ENCODE data around the gene KIF2A.
A peak's percentile ranks its signal among the peaks of the same experiment; 100 is the strongest.

Gene KIF2A

DNA sequence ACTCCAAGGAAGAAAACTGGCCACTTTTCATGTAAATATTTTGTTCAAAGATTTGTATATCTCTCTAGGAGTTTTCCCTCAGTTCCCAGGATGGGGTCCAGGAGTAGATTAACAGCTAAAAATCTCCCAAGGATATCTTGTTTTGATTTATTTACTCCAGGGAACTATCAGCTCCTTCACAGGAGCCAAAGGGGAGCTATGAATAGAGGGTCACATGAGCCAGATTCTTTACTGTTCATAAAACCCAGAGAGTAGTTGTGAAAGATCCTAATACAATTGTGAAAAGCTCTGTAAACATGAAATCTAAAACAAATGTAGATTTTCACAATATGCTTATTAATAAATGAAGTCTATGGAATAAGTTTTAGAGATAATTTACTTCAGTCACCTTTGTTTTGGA is 80.8 kb downstream of the KIF2A start:
- no peak for FAIRE-seq

- no peak for FAIRE-seq
Observed at GRCh38 chr5:62395210-62395950, 89.4 kb downstream of the KIF2A start.

- FAIRE-seq = peak; percentile 97
Observed at GRCh38 chr5:62403411-62404250, 97.6 kb downstream of the KIF2A start, which contains the start of gene DIMT1. TSS of gene DIMT1 (minus strand) at chr5:62403905. CDS start at chr5:62403772, 133 bp downstream.

- peak; percentile 99 for FAIRE-seq
Observed at GRCh38 chr5:62412549-62413329, 106.7 kb downstream of the KIF2A start, which contains the start of gene IPO11. TSS of gene IPO11 (plus strand) at chr5:62412763. CDS start at chr5:62437280, 24,517 bp downstream.

DNA sequence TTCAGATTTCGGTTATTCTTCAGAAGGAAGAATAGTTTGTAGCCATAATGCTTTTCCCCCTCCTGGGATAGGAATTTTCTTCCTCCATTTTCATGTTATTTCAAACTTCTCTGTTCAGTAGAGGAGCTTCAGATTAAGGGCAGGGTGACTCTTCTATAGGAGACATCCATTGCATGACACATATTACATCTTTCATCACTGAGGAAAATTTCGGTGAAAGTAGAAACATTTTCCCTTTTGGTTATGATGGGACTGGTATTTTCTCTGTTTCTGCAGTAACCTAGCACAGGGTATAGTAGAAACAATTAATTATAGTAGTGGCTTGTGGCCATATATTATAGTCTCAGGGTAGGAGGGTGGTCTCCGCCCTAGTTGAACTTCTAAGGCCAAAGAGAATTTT is 107.7 kb downstream of the KIF2A start:
- FAIRE-seq = no peak

GRCh38 chr5:62418462-62419076 is 112.6 kb downstream of the KIF2A start:
- no peak for FAIRE-seq

DNA sequence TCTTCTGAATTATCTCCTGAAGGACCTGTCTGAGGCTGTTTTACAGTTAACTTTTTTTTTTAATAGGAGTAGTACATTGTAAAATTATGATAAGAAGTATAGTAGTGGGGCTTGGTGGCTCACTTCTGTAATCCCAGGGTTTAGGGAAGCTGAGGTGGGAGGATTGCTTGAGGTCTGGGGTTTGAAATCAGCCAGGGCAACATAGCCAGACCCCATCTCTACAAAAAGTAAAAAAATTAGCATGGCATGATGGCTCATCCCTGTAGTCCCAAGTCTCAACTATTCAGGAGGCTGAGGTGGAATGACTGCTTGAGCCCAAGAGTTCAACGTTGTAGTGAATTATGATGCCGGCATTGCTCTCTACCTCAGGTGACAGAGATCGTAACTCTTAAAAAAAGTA is 113.6 kb downstream of the KIF2A start:
- FAIRE-seq = no peak

DNA sequence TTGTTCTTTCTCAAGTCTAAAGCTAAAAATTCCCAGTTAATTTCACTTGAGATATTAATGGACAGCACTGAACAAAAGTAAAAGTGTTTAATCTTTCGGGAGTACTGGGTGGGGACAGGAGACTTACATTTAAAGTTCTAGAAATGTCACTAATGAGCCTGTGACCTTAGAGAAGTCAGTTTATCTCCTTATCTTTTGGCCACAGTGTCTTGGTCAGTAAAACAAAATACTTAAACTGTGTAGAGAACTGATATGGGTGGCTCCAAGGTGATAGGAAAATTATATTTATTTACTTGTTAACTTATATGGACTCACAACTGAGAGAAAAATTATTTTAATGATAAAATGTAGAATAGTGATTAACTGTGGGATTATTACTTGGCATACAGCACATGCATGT is 115.4 kb downstream of the KIF2A start:
- no peak for FAIRE-seq

GRCh38 chr5:62424763-62425162 is 118.8 kb downstream of the KIF2A start:
- FAIRE-seq = no peak

GRCh38 chr5:62431735-62432620 is 126.0 kb downstream of the KIF2A start:
- FAIRE-seq = no peak

GRCh38 chr5:62432621-62433064 is 126.6 kb downstream of the KIF2A start:
- FAIRE-seq = no peak

Measured in G401.6 (cell line).